ENCODE measurements around the gene VTCN1. TPM values are rescaled to one million over a fixed set of nuclear protein-coding genes. Genes with fewer than 3 reads are reported as not detected.
"Not testable (repeated sequence)": the region's sequence is repeated elsewhere in the genome, so short reads cannot be mapped to it uniquely, and the experiment has no call there.

Gene VTCN1
- total RNA-seq, 1 donor from 2014 or later = 0.96 TPM

GRCh38 chr1:117167402-117167801 is 43.3 kb downstream of the VTCN1 start:
- no peak for DNase-seq (ENCODE audit: low spot score)

- no peak for DNase-seq (ENCODE audit: low spot score)
Measured at GRCh38 chr1:117166076-117166475, 44.7 kb downstream of the VTCN1 start.

- no peak for DNase-seq (ENCODE audit: low spot score)
Measured at GRCh38 chr1:117164209-117164608, 46.5 kb downstream of the VTCN1 start.

GRCh38 chr1:117162816-117163215 is 47.9 kb downstream of the VTCN1 start:
- no peak for DNase-seq (ENCODE audit: low spot score)

- no peak for DNase-seq (ENCODE audit: low spot score)
Measured at GRCh38 chr1:117161887-117162286, 48.8 kb downstream of the VTCN1 start.

GRCh38 chr1:117151305-117151704 is 59.4 kb downstream of the VTCN1 start:
- not testable (repeated sequence) for DNase-seq (ENCODE audit: low spot score)

GRCh38 chr1:117150316-117150715 is 60.4 kb downstream of the VTCN1 start:
- no peak for DNase-seq (ENCODE audit: low spot score)

- DNase-seq (ENCODE audit: low spot score) = no peak
Measured at GRCh38 chr1:117147856-117148588, 62.7 kb downstream of the VTCN1 start.

- DNase-seq (ENCODE audit: low spot score) = no peak
Measured at GRCh38 chr1:117147341-117147831, 63.3 kb downstream of the VTCN1 start.

- DNase-seq (ENCODE audit: low spot score) = peak; percentile 23
Measured at GRCh38 chr1:117146575-117147340, 64.0 kb downstream of the VTCN1 start.

GRCh38 chr1:117146072-117146471 is 64.7 kb downstream of the VTCN1 start:
- no peak for DNase-seq (ENCODE audit: low spot score)

- DNase-seq (ENCODE audit: low spot score) = no peak
Measured at GRCh38 chr1:117143871-117144270, 66.9 kb downstream of the VTCN1 start.

- DNase-seq (ENCODE audit: low spot score) = no peak
Measured at GRCh38 chr1:117143172-117143571, 67.6 kb downstream of the VTCN1 start.

- no peak for DNase-seq (ENCODE audit: low spot score)
Measured at GRCh38 chr1:117142200-117142599, 68.5 kb downstream of the VTCN1 start.

GRCh38 chr1:117138561-117138960 is 72.2 kb downstream of the VTCN1 start:
- no peak for DNase-seq (ENCODE audit: low spot score)

- DNase-seq (ENCODE audit: low spot score) = no peak
Measured at GRCh38 chr1:117138106-117138505, 72.6 kb downstream of the VTCN1 start.

GRCh38 chr1:117137281-117137855 is 73.4 kb downstream of the VTCN1 start:
- no peak for DNase-seq (ENCODE audit: low spot score)

- no peak for DNase-seq (ENCODE audit: low spot score)
Measured at GRCh38 chr1:117136749-117137148, 74.0 kb downstream of the VTCN1 start.

GRCh38 chr1:117135329-117135728 is 75.4 kb downstream of the VTCN1 start:
- no peak for DNase-seq (ENCODE audit: low spot score)

- no peak for DNase-seq (ENCODE audit: low spot score)
Measured at GRCh38 chr1:117130526-117130925, 80.2 kb downstream of the VTCN1 start.

- DNase-seq (ENCODE audit: low spot score) = peak; percentile 52
Measured at GRCh38 chr1:117128323-117129079, 82.2 kb downstream of the VTCN1 start.

GRCh38 chr1:117127795-117128194 is 82.9 kb downstream of the VTCN1 start:
- peak; percentile 26 for DNase-seq (ENCODE audit: low spot score)
